NCI-H82 treated with DMSO at 0.1 percent for 48 hours (cell line): Measurements from ENCODE around the gene TLL2.
"Not testable (repeated sequence)": the region's sequence is repeated elsewhere in the genome, so short reads cannot be mapped to it uniquely, and the experiment has no call there.

Experiments used
- DNase-seq: peaks from one replicate; lab custom pipeline; 2025; ENCODE audit not compliant: unreplicated experiment; lab: John Stamatoyannopoulos, UW

Gene TLL2

DNA sequence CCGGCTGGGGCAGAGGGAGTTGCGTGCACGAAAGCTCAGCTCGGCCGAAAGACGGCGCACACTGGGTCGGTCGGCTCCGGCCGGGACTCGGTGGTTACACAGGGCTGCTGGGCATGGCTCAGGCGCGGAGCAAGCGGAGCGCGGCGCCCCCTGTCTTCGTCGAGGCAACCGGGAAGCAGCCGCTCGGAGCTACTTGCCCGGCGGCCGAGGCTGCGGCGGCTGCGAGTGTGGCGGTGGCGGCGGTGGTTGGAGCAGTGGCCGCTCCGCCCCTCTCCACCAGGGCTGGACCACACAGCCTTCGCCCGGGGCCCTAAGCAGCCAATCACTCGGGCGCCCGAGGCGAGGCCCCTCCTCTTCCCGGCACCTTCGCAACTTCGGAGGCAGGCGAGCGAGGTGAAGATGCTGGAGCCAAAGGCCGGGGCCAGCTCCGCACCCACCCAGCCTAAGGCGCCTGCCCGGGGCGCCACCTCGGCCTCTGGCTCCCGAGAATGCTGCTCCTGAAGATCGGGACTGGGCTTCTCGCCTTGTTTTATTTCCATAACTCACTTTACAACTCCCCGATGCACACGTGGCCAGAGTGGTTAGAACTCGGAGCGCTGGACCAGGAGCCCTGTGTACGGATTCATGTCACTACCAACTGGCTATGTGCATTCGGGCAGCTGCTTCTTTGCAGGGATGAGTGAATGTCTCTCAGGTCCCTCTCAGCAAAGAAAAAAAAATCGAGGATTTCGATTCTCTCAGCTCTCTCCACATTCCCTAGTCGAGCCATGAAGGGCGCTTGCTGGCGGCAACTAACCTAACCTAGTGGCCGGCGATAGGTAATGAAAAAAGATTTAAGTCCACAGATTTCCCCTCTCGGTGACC lies at the start of gene TLL2:
Gene TLL2 (minus strand): TSS at position 229 of the 864 bp plus-strand sequence. CDS start 241 bp downstream, outside the sequence.
- DNase-seq, result peak; percentile 35

DNA sequence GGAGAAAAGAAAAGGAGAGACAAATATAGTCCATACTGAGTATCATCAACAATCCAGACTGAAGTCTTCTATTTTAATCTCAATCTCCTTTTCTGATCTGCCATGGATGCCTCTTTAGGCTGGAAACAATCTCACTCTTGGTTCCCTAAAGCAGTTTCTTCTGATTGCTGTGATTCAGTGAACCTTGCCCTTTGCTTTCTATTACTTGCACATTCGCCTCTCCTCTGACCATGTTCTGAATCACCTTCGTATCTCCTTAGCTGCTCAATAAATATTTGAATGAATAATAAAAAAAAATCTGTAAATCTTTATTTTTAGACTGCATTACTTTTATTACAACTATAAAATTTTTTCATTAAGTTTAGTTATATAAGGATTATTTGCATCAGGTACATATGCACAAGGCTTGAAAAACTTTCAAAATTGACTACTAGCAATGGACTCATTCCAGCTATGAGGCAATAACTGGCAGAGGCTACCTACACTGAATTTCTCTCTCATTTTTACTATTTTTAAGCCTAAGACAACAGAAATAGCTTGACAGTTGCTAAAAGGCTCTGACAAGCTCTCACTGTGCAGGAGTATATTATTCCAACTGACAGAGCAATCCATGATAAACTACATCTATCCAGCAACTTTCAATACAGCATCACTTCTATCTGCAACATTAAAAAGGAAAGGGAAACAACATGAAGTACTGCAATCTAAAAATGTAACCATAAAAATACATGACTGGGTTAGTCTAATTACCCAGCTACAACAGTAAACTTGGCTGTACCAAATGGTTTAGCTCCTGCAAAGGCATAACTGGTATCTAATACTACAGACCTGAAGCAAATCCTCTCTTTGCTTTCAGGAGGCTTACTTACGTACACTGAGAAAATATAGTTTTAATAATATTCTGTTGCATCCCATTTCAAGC lies 47.5 kb upstream of the TLL2 start:
- no peak for DNase-seq

DNA sequence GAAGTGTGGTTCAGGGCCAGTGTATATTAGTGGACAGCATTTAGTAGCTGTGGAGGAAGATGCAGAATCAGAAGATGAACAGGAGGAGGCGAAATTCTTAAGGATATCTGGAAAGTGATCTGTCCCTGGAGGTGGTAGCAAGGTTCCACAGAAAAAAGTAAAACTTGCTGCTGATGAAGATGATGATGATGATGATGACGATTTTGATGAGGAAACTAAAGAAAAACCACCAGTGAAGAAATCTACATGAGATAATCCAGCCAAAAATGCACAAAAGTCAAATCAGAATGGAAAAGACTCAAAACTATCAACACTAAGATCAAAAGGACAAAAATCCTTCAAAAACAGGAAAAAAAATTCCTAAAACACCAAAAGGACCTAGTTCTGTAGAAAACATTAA lies 46.8 kb upstream of the TLL2 start:
- DNase-seq, result no peak

DNA sequence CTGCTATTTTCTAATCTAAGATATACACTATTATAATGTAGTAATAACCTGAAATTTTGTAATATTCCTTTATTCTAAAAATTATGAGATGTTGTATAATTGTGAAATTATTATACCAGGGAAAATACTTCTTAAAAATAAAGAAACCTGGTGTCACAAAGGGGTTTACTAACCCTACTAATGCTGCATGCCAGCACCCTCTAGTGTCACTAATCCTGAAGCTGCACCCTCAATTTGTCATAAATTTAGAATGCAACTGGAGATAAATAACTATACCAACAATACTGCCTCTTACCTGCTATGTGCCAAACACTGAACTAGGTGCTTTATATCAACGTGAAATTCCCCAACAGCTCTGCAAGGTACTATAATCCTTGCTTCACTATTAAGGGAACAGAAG lies 42.3 kb upstream of the TLL2 start:
- DNase-seq, result no peak

DNA sequence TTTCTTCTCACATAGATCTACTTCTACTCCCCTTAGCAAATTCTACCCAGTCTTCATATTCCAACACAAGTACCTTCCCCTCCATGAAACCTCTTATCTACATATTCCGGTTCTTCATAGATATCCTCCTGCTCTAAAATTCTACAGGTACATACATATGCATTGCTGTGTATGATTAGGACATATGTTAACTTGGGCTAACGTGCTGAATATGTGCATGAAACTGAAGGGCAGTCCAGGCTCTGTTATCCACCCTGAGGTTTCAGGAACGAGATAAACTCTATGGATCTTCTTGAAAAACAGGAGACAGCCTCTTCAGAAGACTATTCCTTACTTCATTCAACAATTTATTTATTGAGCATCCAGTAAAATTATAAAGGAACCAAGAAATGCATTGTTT lies 41.6 kb upstream of the TLL2 start:
- no peak for DNase-seq

DNA sequence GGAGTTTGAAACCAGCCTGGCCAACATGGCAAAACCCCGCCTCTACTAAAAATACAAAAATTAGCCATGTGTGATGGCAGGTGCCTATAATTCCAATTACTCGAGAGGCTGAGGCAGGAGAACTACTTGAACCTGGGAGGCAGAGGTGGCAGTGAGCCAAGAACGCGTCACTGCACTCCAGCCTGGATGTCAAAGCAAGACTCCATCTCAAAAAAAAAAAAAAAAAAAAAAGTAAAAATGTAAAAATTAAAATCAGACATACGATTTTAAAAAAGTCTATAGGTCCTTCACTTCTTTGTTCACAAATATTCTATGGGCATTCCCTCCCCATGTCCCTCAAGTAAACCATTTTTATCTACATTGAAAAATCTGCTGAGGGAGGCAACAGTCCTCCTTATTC lies 34.9 kb upstream of the TLL2 start:
- no peak for DNase-seq

DNA sequence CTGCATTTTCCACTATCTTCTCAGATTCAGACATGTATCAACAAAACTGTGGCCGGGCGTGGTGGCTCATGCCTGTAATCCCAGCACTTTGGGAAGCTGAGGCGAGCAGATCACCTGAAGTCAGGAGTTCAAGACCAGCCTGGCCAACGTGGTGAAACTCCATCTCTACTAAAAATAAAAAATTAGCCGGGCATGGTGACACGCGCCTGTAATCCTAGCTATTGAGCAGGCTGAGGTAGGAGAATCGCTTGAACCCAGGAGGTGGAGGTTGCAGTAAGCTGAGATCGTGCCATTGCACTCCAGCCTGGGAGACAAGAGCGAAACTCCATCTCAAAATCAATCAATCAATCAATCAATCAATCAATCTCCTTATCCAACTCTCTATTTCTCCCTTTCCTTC lies 31.8 kb upstream of the TLL2 start:
- not testable (repeated sequence) for DNase-seq

DNA sequence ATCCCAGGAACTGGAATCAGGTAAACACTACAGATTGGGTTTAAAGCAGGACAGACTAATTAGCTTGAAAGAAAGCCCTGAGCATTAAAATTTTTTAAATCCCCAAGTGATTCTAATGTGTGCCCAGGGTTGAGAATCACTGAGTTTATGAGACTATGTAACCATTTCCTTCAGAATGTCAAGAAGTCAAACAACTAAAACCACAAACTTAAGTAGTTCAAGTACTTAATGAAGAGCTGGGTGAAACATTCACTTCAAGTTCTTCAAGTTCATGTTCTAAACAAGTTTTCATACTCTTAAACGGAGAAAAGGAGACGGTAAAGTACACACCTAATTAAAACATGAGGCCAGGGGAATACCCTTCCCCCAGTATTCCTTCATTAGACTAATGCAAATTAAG lies 28.2 kb upstream of the TLL2 start:
- DNase-seq, result no peak

DNA sequence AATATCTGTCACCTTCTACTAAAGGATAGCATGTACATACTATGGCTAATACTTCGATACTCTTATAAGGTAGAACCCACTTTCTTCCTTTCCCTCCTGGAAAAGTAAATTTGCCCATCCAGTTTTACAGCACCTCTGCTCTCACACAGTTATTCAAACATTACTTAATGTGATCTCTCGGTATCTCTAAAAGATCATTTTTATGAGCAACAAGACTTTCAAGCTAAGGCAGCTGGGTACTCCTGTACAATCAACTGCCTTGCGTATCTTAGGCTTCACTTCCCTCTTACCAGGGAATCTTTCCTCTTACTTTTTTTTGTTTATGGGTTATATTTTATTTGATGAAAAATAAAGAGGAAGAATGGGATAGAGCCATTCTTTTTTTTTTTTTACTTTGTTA lies 26.5 kb upstream of the TLL2 start:
- DNase-seq, result no peak

DNA sequence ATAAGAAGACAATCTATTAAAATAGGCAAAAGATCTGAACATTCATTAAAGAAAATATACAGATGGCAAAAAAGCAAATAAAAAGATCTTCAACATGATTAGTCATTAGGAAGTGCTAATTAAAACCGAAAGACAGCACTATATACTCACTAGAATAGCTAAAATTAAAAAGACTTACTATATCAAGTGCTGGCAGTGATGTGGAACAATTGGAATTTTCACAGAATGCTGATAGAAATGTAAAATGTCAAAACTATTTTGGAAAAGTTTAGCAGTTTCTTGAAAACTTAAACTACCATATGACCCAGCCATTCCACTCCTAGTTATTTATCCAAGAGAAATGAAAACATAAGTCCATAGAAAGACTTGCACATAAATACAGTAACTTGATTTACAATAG lies 25.0 kb upstream of the TLL2 start:
- no peak for DNase-seq

DNA sequence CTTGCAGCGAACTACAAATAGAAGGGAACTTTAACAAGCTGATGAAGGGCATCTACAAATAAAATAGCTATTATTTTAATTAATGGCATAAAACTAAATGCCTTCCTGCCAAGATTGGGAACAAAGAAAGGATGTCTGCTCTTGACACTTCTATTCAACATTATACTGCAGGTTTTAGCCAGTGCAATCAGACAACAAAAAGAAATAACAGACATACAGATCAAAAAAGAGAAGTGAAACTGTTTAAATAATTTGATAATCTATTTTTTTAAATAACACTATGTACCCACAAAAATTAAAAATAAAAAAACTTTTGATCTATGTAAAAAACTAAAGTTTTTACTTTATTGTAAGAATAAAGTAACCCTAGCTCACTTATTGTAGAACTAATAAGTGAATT lies 22.4 kb upstream of the TLL2 start:
- DNase-seq, result no peak

DNA sequence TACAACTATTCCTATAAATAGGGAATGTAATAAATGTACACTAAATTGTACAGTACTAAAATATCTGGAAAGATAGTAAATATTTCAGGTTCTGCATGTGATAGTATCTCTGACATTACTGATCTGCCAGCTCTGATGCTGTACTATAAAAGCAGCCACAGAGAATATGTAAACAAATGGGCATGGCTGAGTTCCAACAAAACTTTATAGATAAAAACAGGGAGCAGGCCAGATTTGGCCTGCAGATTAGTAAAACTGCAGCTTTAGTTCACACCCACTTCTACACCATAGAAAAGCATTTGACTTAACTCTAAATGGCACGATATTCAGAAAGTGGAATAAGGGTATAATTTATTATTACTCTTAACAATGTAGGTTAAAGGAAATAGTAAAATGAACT lies 18.8 kb upstream of the TLL2 start:
- DNase-seq, result no peak

DNA sequence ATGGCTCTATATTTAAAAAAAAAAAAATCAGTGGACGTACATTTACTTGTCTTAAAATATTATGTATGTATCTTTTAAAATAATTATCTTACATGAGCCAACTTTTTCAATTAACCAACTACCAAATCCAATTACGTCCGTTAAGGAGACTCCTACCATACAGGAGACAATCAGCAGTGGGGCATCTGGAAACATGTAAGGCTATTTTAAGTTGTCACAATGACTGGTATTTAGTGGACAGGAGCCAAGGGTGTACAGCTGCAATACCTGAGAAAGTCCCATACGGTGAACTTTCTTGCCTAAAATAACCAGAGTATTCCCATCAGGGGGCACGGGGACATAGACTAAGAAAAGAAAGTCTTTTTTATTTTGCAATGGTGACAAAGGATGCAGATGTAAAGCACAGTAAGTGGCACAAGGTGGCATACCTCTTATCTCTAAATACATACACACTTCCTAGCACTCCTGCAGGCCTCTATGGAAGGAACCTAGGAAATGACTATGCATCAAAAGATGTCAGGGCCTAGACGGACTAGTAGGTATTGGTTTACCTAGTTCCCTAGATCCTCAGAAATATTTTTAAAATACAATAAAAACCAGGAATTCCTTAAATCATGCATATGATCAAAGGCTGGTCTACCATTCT lies 16.0 kb upstream of the TLL2 start:
- DNase-seq, result no peak

DNA sequence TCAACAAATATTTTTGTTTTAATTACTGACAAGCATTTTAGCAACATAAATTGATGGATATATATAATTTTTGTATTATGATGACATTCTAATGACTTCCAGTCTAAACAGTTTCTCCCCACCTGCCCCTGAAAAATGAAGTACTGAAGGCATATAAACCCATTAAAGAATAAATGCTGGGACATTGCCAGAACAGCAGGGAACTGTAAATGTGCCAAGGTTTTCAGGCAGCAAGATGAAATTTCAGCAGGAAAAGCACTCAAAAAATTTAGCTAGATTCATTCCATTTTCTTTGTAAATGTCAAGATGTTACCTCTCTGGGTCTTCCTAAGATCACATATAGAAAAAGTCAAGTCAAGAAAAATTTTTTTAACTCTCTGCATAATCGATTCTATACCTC lies 11.0 kb upstream of the TLL2 start:
- no peak for DNase-seq

DNA sequence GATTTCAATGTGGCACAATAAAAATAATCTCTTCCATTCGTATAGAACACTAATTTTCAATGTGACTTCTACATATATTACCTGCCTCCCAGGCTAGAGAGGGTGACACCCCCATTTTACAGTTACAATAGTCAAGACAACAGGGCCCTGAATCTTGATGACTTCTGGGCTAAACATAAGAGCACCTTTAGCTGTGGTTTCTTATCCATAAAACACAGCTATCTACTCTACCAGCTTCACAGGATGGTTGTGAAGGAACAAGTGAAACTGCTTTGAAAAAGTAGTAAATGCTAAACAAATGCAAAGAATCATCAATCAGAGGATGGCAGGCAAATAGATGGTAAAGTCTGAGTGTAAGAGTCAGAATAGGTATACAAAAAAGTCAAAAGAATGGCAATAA lies 3.6 kb upstream of the TLL2 start:
- DNase-seq, result no peak

DNA sequence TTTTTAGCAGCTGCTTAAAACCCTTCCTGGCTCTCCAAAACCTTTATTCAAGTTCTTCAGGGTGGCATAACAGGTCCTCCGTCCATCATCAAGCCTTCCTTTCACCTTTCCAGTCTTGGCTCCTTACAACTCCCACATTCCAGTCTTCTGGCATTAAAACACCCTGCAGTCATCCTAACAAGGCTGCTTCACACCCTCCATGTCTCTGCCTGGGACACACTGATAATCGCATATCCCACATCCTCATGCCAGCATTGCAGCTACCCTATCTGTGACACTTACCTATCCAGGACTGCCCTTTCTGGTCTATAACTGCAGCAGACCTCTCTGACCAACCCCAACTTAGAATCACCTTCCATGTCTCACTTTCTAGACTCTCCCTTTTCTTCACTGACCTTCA lies 2.6 kb upstream of the TLL2 start:
- DNase-seq, result no peak

DNA sequence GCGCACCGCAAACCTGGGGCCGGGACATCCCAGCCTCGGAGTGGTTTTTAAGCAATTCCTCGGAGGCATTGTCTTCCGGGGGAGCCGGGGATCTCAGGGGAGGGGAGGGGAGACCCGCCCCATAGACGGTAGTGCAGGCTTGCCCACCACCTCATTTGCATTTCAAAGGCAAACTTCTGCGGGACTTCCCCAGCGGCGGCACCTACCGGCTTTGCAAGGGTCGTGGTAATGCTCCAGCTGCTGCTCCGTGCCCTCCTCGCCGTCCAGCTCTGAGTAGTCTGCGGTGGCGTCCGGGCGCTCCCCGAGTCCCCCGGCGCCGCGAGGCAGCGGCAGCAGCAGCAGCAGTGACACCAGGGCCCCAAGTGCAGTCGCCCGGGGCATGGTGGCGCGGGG lies 425 bp downstream of the TLL2 start:
- no peak for DNase-seq

DNA sequence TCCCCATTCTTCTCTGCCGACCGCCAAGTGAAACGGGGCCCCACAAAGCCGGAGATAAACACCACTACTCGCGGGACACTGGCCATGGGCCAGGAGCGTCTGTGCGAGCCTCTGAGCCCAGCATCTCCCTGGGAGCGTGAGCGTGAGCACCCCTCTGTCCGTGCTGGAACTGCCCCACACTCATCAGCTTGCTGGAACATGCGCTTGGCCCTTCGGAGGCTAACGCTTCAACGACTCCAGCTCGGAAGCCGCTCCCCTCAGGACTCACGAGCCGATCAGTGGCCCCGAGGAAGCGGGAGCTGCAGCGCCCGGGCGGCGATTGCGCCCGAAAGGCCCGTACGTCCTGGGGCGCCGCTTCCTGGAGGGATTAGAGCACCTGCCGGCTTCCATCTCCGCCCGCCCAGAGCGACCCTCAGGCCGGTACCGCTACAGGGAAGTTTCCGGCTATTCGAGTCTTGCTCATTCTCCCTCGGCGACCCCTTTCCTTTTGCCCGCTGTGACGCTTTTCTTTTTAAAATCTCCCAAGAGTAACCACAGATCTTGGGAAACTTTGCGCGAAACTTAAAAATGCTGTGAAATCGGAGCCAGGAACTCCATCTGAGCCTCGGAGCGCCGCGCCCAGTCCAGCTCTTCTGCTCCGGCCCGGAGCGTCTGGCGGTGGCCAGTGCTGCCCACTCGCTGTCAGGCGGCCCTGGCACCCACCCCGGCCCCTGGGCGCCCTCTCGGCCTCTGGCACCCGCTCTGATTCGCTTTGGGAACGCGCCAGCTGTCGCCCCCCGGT lies 1.0 kb downstream of the TLL2 start:
- DNase-seq, result no peak

DNA sequence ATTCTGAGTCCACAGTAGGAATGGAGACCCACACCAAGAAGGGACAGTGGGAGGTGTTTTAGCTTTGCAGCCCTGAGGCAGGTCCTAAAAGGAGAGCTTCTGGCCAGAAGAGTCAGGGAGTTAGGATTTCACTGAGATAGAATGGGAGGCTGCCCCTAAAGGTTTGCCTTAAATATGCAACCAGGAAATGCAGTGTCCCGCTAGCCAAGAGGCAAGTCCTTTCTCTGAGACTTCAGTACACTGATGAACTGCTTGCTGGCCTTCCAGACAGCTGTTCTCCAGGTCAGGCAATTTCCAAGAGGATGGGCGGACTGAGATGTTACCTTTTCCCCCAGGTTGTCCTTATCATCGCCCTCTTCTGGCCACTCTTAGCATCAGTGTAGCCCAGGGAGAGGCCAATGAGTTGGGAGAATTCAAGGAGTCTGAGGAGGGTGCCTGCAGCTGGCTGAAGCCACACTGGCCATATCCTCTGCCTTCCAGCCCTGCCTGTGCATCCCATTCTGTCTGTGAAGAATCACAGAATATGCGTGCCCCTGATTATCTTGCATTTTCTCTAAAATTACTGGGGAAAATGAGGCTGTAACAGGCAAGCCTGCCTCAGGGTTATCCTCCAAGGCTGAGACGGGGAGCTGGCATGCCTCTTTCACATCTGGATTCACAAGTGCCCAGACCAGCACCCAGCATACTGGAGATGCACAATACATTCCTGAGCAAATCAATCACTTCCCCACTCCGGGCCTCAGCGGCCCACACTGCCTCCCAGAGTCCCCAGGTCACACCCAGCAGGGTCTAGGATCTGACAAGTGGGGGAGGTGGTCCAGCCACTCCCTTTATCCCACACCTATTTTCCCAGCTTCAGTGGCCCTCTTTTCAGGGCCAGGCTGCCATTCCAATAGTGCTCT lies 2.4 kb downstream of the TLL2 start:
- peak; percentile 16 for DNase-seq
